Midbrain (tissue), 1 donor: ENCODE data around the gene VMAC.

Source experiments
- DNase-seq: peaks from one replicate; lab custom pipeline; 2025; lab: John Stamatoyannopoulos, UW

Gene VMAC

GRCh38 chr19:5953030-5953589 lies 48.4 kb downstream of the VMAC start:
- DNase-seq, result no peak

GRCh38 chr19:5953680-5954213 lies 49.1 kb downstream of the VMAC start:
- no peak for DNase-seq

GRCh38 chr19:5954293-5954692 lies 49.6 kb downstream of the VMAC start:
- DNase-seq, result no peak

- DNase-seq, result no peak
Measured at GRCh38 chr19:5955636-5955935, 50.9 kb downstream of the VMAC start.

GRCh38 chr19:5956323-5956722 lies 51.7 kb downstream of the VMAC start:
- no peak for DNase-seq

GRCh38 chr19:5956728-5957127 lies 52.1 kb downstream of the VMAC start:
- no peak for DNase-seq

GRCh38 chr19:5957170-5957569 lies 52.5 kb downstream of the VMAC start:
- DNase-seq, result no peak

GRCh38 chr19:5958074-5958850 lies 53.6 kb downstream of the VMAC start:
- DNase-seq, result no peak

- no peak for DNase-seq
Measured at GRCh38 chr19:5958851-5959122, 54.1 kb downstream of the VMAC start.

- no peak for DNase-seq
Measured at GRCh38 chr19:5959260-5960004, 54.8 kb downstream of the VMAC start.
